ENCODE results near the gene AP3B2.
"Not testable (repeated sequence)": the region's sequence is repeated elsewhere in the genome, so short reads cannot be mapped to it uniquely, and the experiment has no call there.

- not testable (repeated sequence) for TF ChIP-seq CTCF (conservative IDR thresholded peaks at IDR 0.05 in 1 of 2, IDR thresholded peaks at IDR 0.05 in 1 of 2; ENCODE audit: low read depth in 1 of 2, low read length in 2 of 2); EZH2 (IDR thresholded peaks at IDR 0.05; ENCODE audit: low read length, missing control alignments)
These were observed 64.5 kb downstream of the AP3B2 start for GRCh38 chr15:82644967-82645852.
